ENCODE data around the gene MYBL2.
A peak's percentile ranks its signal among the peaks of the same experiment; 100 is the strongest.
"Not testable (repeated sequence)": the region's sequence is repeated elsewhere in the genome, so short reads cannot be mapped to it uniquely, and the experiment has no call there.

MYBL2 gene

GRCh38 chr20:43666376-43667328 lies at the start of gene MYBL2:
TSS of gene MYBL2 (plus strand) at chr20:43667114. CDS start at chr20:43667284, 170 bp downstream.
- Histone ChIP-seq H3K27ac (ENCODE audit: low read depth, low read length) (no peak within 1 kb of the TSS), H3K4me1 (ENCODE audit: control insufficient read depth in 5 of 5, insufficient read depth in 5 of 5, low read length in 5 of 5) (peaks cover 0 to 12% (median 9%) of the 10 kb centered on the region in 5 donors), H3K4me3 (ENCODE audit: low read depth in 1 of 5, low read length in 5 of 5) (peak within 1 kb of the TSS in 3 of 5 donors; percentile 15 to 50 (median 50)), H3K27me3 (ENCODE audit: control insufficient read depth in 5 of 5, insufficient read depth in 4 of 5, low read length in 5 of 5) (peaks cover 6 to 28% (median 17%) of the 10 kb centered on the region in 5 donors), H3K36me3 (ENCODE audit: control insufficient read depth in 5 of 5, insufficient read depth in 5 of 5, low read length in 5 of 5) (no peaks in the 10 kb centered on the region), H3K9ac (ENCODE audit: low read length in 5 of 5) (no peak within 1 kb of the TSS), H3K9me3 (ENCODE audit: control insufficient read depth in 5 of 5, low read length in 5 of 5) (no peaks in the 10 kb centered on the region)

- Histone ChIP-seq H3K4me1 (ENCODE audit: control insufficient read depth in 5 of 5, insufficient read depth in 5 of 5, low read length in 5 of 5) (no peaks in the 10 kb centered on the region), H3K27ac (ENCODE audit: low read depth, low read length) (no peak overlapping the region), H3K9ac (ENCODE audit: low read length in 5 of 5) (peak overlapping the region in 1 of 5 donors; percentile 32), H3K9me3 (ENCODE audit: control insufficient read depth in 5 of 5, low read length in 5 of 5) (no peaks in the 10 kb centered on the region), H3K36me3 (ENCODE audit: control insufficient read depth in 5 of 5, insufficient read depth in 5 of 5, low read length in 5 of 5) (peaks cover 14 to 58% (median 40%) of the 10 kb centered on the region in 5 donors), H3K27me3 (ENCODE audit: control insufficient read depth in 5 of 5, insufficient read depth in 4 of 5, low read length in 5 of 5) (no peaks in the 10 kb centered on the region), H3K4me3 (ENCODE audit: low read depth in 1 of 5, low read length in 5 of 5) (no peak overlapping the region)
Observed at GRCh38 chr20:43631598-43631997, 35.3 kb upstream of the MYBL2 start.

- Histone ChIP-seq H3K36me3 (ENCODE audit: control insufficient read depth in 5 of 5, insufficient read depth in 5 of 5, low read length in 5 of 5) (peaks cover 20 to 50% (median 38%) of the 10 kb centered on the region in 5 donors), H3K27me3 (ENCODE audit: control insufficient read depth in 5 of 5, insufficient read depth in 4 of 5, low read length in 5 of 5) (no peaks in the 10 kb centered on the region), H3K4me1 (ENCODE audit: control insufficient read depth in 5 of 5, insufficient read depth in 5 of 5, low read length in 5 of 5) (no peaks in the 10 kb centered on the region), H3K27ac (ENCODE audit: low read depth, low read length) (no peak overlapping the region), H3K9ac (ENCODE audit: low read length in 5 of 5) (no peak overlapping the region), H3K4me3 (ENCODE audit: low read depth in 1 of 5, low read length in 5 of 5) (no peak overlapping the region), H3K9me3 (ENCODE audit: control insufficient read depth in 5 of 5, low read length in 5 of 5) (no peaks in the 10 kb centered on the region)
Observed at GRCh38 chr20:43636429-43636828, 30.5 kb upstream of the MYBL2 start.

- Histone ChIP-seq H3K36me3 (ENCODE audit: control insufficient read depth in 5 of 5, insufficient read depth in 5 of 5, low read length in 5 of 5) (peaks cover 19 to 59% (median 40%) of the 10 kb centered on the region in 5 donors), H3K27me3 (ENCODE audit: control insufficient read depth in 5 of 5, insufficient read depth in 4 of 5, low read length in 5 of 5) (no peaks in the 10 kb centered on the region), H3K27ac (ENCODE audit: low read depth, low read length) (no peak overlapping the region), H3K4me1 (ENCODE audit: control insufficient read depth in 5 of 5, insufficient read depth in 5 of 5, low read length in 5 of 5) (no peaks in the 10 kb centered on the region), H3K9me3 (ENCODE audit: control insufficient read depth in 5 of 5, low read length in 5 of 5) (no peaks in the 10 kb centered on the region), H3K4me3 (ENCODE audit: low read depth in 1 of 5, low read length in 5 of 5) (no peak overlapping the region), H3K9ac (ENCODE audit: low read length in 5 of 5) (no peak overlapping the region)
Observed at GRCh38 chr20:43642548-43642947, 24.4 kb upstream of the MYBL2 start.

- Histone ChIP-seq H3K4me3 (ENCODE audit: low read depth in 1 of 5, low read length in 5 of 5) (no peak overlapping the region), H3K4me1 (ENCODE audit: control insufficient read depth in 5 of 5, insufficient read depth in 5 of 5, low read length in 5 of 5) (no peaks in the 10 kb centered on the region), H3K9ac (ENCODE audit: low read length in 5 of 5) (no peak overlapping the region), H3K9me3 (ENCODE audit: control insufficient read depth in 5 of 5, low read length in 5 of 5) (no peaks in the 10 kb centered on the region), H3K27ac (ENCODE audit: low read depth, low read length) (no peak overlapping the region), H3K27me3 (ENCODE audit: control insufficient read depth in 5 of 5, insufficient read depth in 4 of 5, low read length in 5 of 5) (no peaks in the 10 kb centered on the region), H3K36me3 (ENCODE audit: control insufficient read depth in 5 of 5, insufficient read depth in 5 of 5, low read length in 5 of 5) (peaks cover 3 to 19% (median 14%) of the 10 kb centered on the region in 5 donors)
Observed at GRCh38 chr20:43650997-43651525, 15.9 kb upstream of the MYBL2 start.

- H3K27me3 ChIP-seq (ENCODE audit: control insufficient read depth in 5 of 5, insufficient read depth in 4 of 5, low read length in 5 of 5); H3K9ac ChIP-seq (ENCODE audit: low read length in 5 of 5); H3K4me1 ChIP-seq (ENCODE audit: control insufficient read depth in 5 of 5, insufficient read depth in 5 of 5, low read length in 5 of 5); H3K4me3 ChIP-seq (ENCODE audit: low read depth in 1 of 5, low read length in 5 of 5); H3K9me3 ChIP-seq (ENCODE audit: control insufficient read depth in 5 of 5, low read length in 5 of 5); H3K27ac ChIP-seq (ENCODE audit: low read depth, low read length): not testable (repeated sequence)
- peaks cover 2 to 12% (median 8%) of the 10 kb centered on the region in 5 donors for H3K36me3 ChIP-seq (ENCODE audit: control insufficient read depth in 5 of 5, insufficient read depth in 5 of 5, low read length in 5 of 5)
Observed at GRCh38 chr20:43651650-43652184, 15.2 kb upstream of the MYBL2 start.

GRCh38 chr20:43653966-43654365 lies 12.9 kb upstream of the MYBL2 start:
- no peak overlapping the region for H3K27ac ChIP-seq (ENCODE audit: low read depth, low read length)
- no peaks in the 10 kb centered on the region for H3K27me3 ChIP-seq (ENCODE audit: control insufficient read depth in 5 of 5, insufficient read depth in 4 of 5, low read length in 5 of 5)
- H3K4me1 ChIP-seq (ENCODE audit: control insufficient read depth in 5 of 5, insufficient read depth in 5 of 5, low read length in 5 of 5): peaks cover 0 to 15% (median 14%) of the 10 kb centered on the region in 5 donors
- peaks cover 0 to 2% (median 0%) of the 10 kb centered on the region in 5 donors for H3K36me3 ChIP-seq (ENCODE audit: control insufficient read depth in 5 of 5, insufficient read depth in 5 of 5, low read length in 5 of 5)
- no peak overlapping the region for H3K9ac ChIP-seq (ENCODE audit: low read length in 5 of 5)
- H3K9me3 ChIP-seq (ENCODE audit: control insufficient read depth in 5 of 5, low read length in 5 of 5): no peaks in the 10 kb centered on the region
- H3K4me3 ChIP-seq (ENCODE audit: low read depth in 1 of 5, low read length in 5 of 5): no peak overlapping the region

GRCh38 chr20:43655176-43655575 lies 11.7 kb upstream of the MYBL2 start:
- not testable (repeated sequence) for H3K27ac ChIP-seq (ENCODE audit: low read depth, low read length); H3K9me3 ChIP-seq (ENCODE audit: control insufficient read depth in 5 of 5, low read length in 5 of 5); H3K4me3 ChIP-seq (ENCODE audit: low read depth in 1 of 5, low read length in 5 of 5); H3K9ac ChIP-seq (ENCODE audit: low read length in 5 of 5); H3K36me3 ChIP-seq (ENCODE audit: control insufficient read depth in 5 of 5, insufficient read depth in 5 of 5, low read length in 5 of 5); H3K27me3 ChIP-seq (ENCODE audit: control insufficient read depth in 5 of 5, insufficient read depth in 4 of 5, low read length in 5 of 5)
- H3K4me1 ChIP-seq (ENCODE audit: control insufficient read depth in 5 of 5, insufficient read depth in 5 of 5, low read length in 5 of 5): peaks cover 0 to 15% (median 14%) of the 10 kb centered on the region in 5 donors

- Histone ChIP-seq H3K36me3 (ENCODE audit: control insufficient read depth in 5 of 5, insufficient read depth in 5 of 5, low read length in 5 of 5) (no peaks in the 10 kb centered on the region), H3K27me3 (ENCODE audit: control insufficient read depth in 5 of 5, insufficient read depth in 4 of 5, low read length in 5 of 5) (no peaks in the 10 kb centered on the region), H3K9ac (ENCODE audit: low read length in 5 of 5) (no peak overlapping the region), H3K4me1 (ENCODE audit: control insufficient read depth in 5 of 5, insufficient read depth in 5 of 5, low read length in 5 of 5) (peaks cover 0 to 15% (median 14%) of the 10 kb centered on the region in 5 donors), H3K27ac (ENCODE audit: low read depth, low read length) (no peak overlapping the region), H3K9me3 (ENCODE audit: control insufficient read depth in 5 of 5, low read length in 5 of 5) (no peaks in the 10 kb centered on the region), H3K4me3 (ENCODE audit: low read depth in 1 of 5, low read length in 5 of 5) (no peak overlapping the region)
Observed at GRCh38 chr20:43655937-43656336, 11.0 kb upstream of the MYBL2 start.
